Mucosa of rectum (tissue), 2 donors: Measurements from ENCODE around the gene TAF15.
A peak's percentile ranks its signal among the peaks of the same experiment; 100 is the strongest.

Experiments
- H3K27ac ChIP-seq, 2 donors: one replicate each; pipeline ENCODE4 v1.7.0; 2013; ENCODE audit warnings: inconsistent platforms in 2 of 2, low read depth in 2 of 2, low read length in 2 of 2
- H3K27me3 ChIP-seq, 2 donors: one replicate each; pipeline ENCODE4 v1.7.0; 2013; ENCODE audit warnings: low read length in 2 of 2; ENCODE audit not compliant: control insufficient read depth in 2 of 2, insufficient read depth in 2 of 2
- H3K36me3 ChIP-seq, 2 donors: one replicate each; pipeline ENCODE4 v1.7.0; 2013; ENCODE audit warnings: low read length in 2 of 2; ENCODE audit not compliant: control insufficient read depth in 2 of 2, insufficient read depth in 2 of 2
- H3K4me1 ChIP-seq, 2 donors: one replicate each; pipeline ENCODE4 v1.7.0; 2013; ENCODE audit warnings: low read length in 2 of 2, mild to moderate bottlenecking in 1 of 2; ENCODE audit not compliant: control insufficient read depth in 2 of 2, insufficient read depth in 2 of 2
- H3K4me3 ChIP-seq, 2 donors: one replicate each; pipeline ENCODE4 v1.7.0; 2013; ENCODE audit warnings: low read length in 2 of 2
- H3K9ac ChIP-seq, 2 donors: one replicate each; pipeline ENCODE4 v1.7.0; 2013; ENCODE audit warnings: low read length in 2 of 2, low read depth in 1 of 2, mild to moderate bottlenecking in 1 of 2
- H3K9me3 ChIP-seq, 2 donors: one replicate each; pipeline ENCODE4 v1.7.0; 2013; ENCODE audit warnings: low read length in 2 of 2; ENCODE audit not compliant: control insufficient read depth in 2 of 2
- donor health status: healthy.
- donor health status: Normal muscosa, but diverticular disease.

Gene TAF15

DNA sequence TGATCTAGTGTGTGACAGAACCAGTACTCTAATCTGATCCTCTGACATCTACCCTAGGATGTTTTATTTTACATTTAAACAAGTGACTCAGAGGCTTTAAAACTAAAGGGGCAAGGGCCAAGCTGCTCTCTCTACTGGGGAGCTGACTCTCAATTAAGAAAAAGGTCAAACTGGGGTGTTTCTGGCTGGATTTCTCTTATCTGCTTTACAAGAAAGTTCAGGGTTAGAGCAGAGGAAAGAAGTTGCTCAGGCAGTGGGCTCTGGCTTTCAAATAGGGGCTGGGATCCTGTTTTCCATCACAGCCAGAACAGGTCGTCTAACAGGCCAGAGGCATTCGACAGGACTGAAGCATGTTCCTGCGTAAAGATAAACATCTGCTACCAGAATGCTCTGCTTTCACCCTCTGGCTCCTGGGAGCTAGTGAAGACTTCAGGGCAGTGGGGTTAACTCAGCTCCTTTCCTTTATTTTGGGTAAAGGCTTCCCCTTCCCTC lies 22.3 kb upstream of the TAF15 start:
- Histone ChIP-seq H3K4me1 (peaks cover 24 to 63% of the 10 kb centered on the region in 2 donors), H3K36me3 (no peaks in the 10 kb centered on the region), H3K4me3 (no peak overlapping the region), H3K27ac (peak overlapping the region; percentile 66 to 73), H3K9ac (peak overlapping the region in 1 of 2 donors; percentile 37), H3K27me3 (no peaks in the 10 kb centered on the region), H3K9me3 (no peaks in the 10 kb centered on the region)

DNA sequence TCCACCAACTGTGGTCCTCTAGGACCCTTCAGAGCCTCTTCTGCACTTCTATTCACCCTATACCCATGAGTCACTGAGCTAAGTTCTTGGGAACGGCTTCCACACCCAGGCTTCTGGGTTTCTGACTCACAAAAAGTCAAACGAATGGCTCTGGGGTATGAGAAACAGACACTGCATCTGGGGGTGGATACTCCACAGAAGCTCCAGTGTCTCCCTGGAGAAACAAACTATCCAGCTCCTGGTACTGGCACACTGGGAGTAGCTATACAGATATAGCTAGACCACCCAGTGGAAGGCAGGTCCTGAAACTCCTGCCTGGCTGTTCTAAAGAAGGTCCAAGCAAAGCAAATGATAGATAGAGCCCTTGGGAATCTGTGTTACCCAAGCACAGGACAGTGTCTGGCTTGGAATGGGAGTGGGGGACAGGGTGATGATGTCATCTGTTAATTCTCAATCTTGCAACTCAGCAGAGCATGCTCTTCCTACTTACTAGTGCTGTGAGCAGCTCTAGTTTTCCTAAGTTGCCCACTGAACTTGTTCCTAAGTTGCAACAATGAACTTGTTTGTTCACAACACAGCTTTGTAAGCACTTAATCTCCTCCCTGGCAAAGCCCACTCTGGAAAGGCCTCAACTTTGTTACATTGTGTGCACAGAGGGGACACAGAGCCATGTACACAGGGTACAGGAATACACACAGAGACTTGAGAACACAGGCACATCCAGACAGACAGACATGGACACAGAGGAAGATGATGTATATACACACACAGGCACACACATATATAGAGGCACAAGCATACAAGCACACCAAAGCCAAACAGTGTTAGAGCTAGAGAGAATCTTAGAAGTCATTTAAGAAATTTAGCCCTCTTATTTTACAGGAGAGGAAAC lies 20.6 kb upstream of the TAF15 start:
- Histone ChIP-seq H3K4me1 (peaks cover 19 to 66% of the 10 kb centered on the region in 2 donors), H3K36me3 (no peaks in the 10 kb centered on the region), H3K9me3 (no peaks in the 10 kb centered on the region), H3K4me3 (no peak overlapping the region), H3K27me3 (no peaks in the 10 kb centered on the region), H3K9ac (peak overlapping the region in 1 of 2 donors; percentile 30), H3K27ac (peak overlapping the region; percentile 66 to 79)

DNA sequence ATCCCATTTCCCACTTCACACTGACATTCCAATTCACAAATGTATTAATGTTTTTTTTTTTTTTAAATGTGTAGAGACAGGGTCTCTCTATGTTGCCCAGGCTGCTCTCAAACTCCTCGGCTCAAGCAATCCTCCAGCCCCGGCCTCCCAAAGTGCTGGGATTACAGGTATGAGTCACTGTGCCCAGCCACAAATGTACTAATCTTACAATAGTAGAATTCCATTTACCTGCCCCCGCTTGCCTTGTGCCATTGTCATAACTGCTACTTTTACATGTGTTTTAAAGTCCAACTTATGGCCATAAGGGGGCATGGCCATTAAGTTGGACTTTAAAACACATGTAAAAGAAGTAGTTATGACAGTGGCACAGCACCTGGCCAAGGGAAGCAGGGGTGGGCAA lies 18.4 kb upstream of the TAF15 start:
- peak overlapping the region in 1 of 2 donors; percentile 28 for H3K27ac ChIP-seq
- no peak overlapping the region for H3K9ac ChIP-seq
- H3K4me1 ChIP-seq, result peaks cover 20 to 61% of the 10 kb centered on the region in 2 donors
- H3K36me3 ChIP-seq, result no peaks in the 10 kb centered on the region
- no peak overlapping the region for H3K4me3 ChIP-seq
- peaks cover 0 to 6% of the 10 kb centered on the region in 2 donors for H3K27me3 ChIP-seq
- no peaks in the 10 kb centered on the region for H3K9me3 ChIP-seq

DNA sequence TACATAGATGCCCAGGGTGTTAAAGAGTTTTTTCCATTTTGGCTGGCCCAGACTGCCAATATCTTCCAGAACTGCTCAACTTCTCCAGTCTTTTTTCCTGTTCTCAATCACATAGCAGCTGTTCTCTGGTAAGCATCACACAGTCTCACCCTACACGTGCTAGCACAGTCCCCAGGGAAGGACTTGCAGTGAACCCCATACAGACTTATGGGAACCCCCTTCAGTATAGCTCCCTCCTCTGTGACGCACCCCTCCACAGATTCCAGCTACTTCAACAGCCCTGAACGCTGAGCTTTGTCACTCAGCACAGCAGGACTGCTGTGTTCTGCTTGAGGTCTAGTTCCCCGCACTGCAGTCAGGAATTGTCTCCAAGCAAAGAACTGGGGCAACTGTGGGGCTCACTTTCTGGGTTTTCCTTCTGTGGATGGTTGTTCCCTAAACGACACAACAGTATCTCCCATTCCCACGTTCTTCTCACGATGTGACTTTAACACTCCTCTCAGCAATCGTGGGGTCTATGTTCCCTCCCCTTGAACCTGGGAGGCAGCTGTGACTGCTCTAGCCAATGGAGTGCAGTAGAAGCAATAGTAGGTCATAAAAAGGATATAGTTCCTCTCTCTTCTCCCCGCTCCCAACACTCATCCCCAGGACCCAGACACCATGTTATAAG lies 17.5 kb upstream of the TAF15 start:
- Histone ChIP-seq H3K4me1 (peaks cover 24 to 60% of the 10 kb centered on the region in 2 donors), H3K27me3 (peaks cover 0 to 7% of the 10 kb centered on the region in 2 donors), H3K27ac (no peak overlapping the region)

DNA sequence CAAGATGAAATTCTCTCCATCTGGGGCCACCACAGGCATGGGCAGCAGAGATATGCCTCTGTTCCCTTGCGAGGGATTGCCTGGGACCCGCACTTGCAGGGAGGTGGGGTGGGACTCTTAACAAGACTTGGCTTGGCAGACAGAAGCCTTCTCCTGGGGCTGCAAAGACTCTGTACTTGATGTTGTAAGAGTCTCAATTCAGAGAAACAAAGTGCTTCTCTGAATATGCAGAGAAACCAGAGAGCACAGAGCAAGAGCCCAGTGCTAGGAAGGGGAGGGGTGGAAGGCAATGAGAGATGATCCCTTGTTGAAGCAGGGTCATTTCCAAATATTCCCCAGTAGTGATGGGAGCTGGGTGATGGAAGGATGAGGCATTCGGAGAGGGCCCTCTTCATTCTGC lies 16.0 kb upstream of the TAF15 start:
- Histone ChIP-seq H3K27ac (no peak overlapping the region), H3K36me3 (no peaks in the 10 kb centered on the region), H3K4me1 (peaks cover 20 to 55% of the 10 kb centered on the region in 2 donors), H3K9me3 (no peaks in the 10 kb centered on the region), H3K27me3 (peaks cover 0 to 7% of the 10 kb centered on the region in 2 donors), H3K9ac (peak overlapping the region in 1 of 2 donors; percentile 36), H3K4me3 (peak overlapping the region; percentile 30 to 46)

More for the DNA sequence above, 17.5 kb upstream of the TAF15 start:
- no peak overlapping the region for H3K9ac ChIP-seq
- H3K36me3 ChIP-seq, result no peaks in the 10 kb centered on the region
- H3K9me3 ChIP-seq, result no peaks in the 10 kb centered on the region
- H3K4me3 ChIP-seq, result no peak overlapping the region

DNA sequence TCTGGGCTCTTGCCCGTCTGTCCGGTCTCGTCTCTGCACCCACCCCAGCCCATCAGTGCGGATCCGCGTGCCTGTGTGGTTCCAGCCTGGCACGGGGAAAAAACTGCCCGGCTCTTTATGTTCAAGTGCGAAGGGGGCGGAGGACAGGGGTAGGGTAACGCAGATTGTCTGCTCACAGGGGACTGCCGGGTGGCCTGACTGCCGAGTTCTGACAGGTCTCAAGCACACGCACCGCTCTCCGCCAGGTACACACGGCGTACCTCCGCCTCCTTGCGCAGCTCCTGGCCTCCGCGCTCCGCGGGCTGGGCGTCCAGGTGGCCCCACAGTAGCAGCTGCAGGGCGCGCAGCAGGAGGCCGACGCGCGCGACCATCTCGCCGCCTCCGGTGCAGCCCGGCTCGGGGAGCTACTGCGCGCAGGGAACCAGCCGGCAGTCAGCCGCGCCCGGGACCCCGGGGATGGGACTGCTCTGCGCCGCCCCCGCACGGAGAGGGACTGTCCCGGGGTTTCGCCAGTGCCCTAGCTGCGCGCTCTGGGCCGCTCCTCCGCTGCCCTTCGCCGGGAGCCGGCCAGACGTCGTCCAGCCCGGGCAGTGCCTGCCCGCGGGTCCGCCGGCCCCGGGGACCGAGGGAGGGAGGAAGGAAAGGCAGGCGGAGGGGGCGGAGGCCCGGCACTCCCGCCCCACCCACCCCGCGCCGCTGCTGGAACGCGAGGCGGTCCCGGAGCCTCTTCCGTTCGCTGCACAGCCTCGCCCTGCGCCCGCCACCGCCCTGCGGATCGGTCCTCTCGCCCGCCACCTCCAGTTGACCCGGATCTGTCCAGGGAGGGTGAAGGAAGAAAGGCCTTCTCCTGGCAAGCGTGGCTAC lies 14.0 kb upstream of the TAF15 start, which contains the start of gene MMP28:
TSS of gene MMP28 (minus strand) at position 635 of the 864 bp plus-strand sequence. CDS start at position 371, 264 bp downstream.
- peak within 1 kb of the TSS; percentile 84 to 90 for H3K27ac ChIP-seq
- no peaks in the 10 kb centered on the region for H3K36me3 ChIP-seq
- H3K27me3 ChIP-seq, result peaks cover 0 to 7% of the 10 kb centered on the region in 2 donors
- H3K4me1 ChIP-seq, result peaks cover 15 to 48% of the 10 kb centered on the region in 2 donors
- H3K9ac ChIP-seq, result peak within 1 kb of the TSS; percentile 85 to 94
- no peaks in the 10 kb centered on the region for H3K9me3 ChIP-seq
- H3K4me3 ChIP-seq, result peak within 1 kb of the TSS; percentile 79 to 83

DNA sequence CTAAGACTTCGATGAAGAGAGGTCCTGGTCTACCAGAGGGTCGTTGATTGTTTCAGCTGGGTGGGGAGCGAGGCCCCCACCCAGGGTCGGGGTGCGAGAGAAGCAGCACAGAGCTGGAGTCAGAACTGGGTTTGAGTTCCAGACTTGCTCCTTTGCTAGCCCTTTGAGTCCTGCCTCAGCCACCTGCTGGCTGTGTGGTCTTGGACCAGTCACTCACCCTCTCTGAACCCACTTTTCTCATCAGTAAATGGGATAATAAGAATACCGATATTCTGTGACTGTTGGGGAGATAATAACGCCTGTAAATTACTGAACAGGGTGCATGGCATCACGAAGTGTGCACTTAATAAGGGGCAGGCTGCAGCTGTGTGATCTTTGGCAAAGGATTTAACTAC lies 13.4 kb upstream of the TAF15 start:
- peak overlapping the region; percentile 79 to 83 for H3K4me3 ChIP-seq
- H3K4me1 ChIP-seq, result peaks cover 15 to 55% of the 10 kb centered on the region in 2 donors
- H3K9me3 ChIP-seq, result no peaks in the 10 kb centered on the region
- peaks cover 0 to 7% of the 10 kb centered on the region in 2 donors for H3K27me3 ChIP-seq
- peak overlapping the region in 1 of 2 donors; percentile 65 for H3K9ac ChIP-seq
- peak overlapping the region; percentile 82 to 90 for H3K27ac ChIP-seq
- H3K36me3 ChIP-seq, result no peaks in the 10 kb centered on the region

DNA sequence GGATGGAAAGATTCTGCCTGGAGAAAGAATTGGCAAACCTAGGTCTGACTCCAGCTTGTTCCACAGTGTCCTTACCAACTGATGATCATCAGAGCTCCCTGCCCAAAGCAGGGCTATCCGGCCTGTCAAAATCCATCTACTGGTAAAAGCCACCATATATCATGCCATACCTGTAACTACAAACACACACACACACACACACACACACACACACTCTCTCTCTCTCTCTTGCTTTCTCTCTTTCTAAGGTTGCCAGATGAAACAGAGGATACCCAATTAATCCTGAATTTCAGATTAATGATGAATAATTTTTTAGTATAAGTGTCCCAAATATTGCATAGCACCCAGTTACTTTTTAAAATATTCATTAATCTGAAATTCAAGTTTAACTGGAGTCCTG lies 12.3 kb upstream of the TAF15 start:
- no peak overlapping the region for H3K4me3 ChIP-seq
- no peaks in the 10 kb centered on the region for H3K36me3 ChIP-seq
- no peaks in the 10 kb centered on the region for H3K9me3 ChIP-seq
- peaks cover 0 to 7% of the 10 kb centered on the region in 2 donors for H3K27me3 ChIP-seq
- H3K4me1 ChIP-seq, result peaks cover 23 to 56% of the 10 kb centered on the region in 2 donors
- H3K27ac ChIP-seq, result no peak overlapping the region
- H3K9ac ChIP-seq, result no peak overlapping the region

DNA sequence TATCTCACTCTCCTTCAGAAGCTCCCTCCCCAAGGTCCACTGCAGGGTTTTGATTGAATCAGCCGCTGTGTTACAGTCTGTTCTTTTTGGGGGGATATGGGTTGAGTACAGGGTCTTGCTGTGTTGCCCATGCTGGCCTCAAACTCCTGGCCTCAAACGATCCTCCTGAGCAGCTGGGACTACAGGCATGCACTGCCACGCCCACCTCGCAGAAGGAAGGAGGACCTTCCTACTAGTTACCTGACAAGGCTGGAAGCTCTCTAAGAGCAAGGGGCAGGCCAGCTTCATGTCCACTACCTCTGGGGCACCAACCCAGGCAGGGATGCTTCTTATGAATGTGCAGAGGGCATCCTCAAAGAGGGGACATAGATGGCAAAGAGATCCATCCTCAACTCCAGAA lies 11.9 kb upstream of the TAF15 start:
- H3K27ac ChIP-seq, result no peak overlapping the region
- H3K36me3 ChIP-seq, result no peaks in the 10 kb centered on the region
- peaks cover 0 to 7% of the 10 kb centered on the region in 2 donors for H3K27me3 ChIP-seq
- H3K4me1 ChIP-seq, result peaks cover 24 to 54% of the 10 kb centered on the region in 2 donors
- no peaks in the 10 kb centered on the region for H3K9me3 ChIP-seq
- H3K9ac ChIP-seq, result no peak overlapping the region
- H3K4me3 ChIP-seq, result no peak overlapping the region
